Vagina (tissue), 2 donors: ENCODE data around the gene FANCC. TPM values are rescaled to one million over a fixed set of nuclear protein-coding genes. Genes with fewer than 3 reads are reported as not detected.

Source experiments
- DNase-seq, 2 donors: peaks; one replicate each; pipeline ENCODE4 v3.0.0-alpha.2; 2017; ENCODE audit errors: extremely low spot score in 2 of 2
- H3K27ac ChIP-seq: fragments of 200-600 bp; sonication (generic); one replicate; pipeline ENCODE4 v1.5.1; 2019
- H3K27me3 ChIP-seq: fragments of 200-600 bp; sonication (generic); one replicate; pipeline ENCODE4 v1.5.1; 2019
- H3K36me3 ChIP-seq, 2 donors: fragments of 200-600 bp; sonication (generic); one replicate each; pipeline ENCODE4 v1.5.1; 2017 to 2019
- H3K4me1 ChIP-seq: fragments of 200-600 bp; sonication (generic); one replicate; pipeline ENCODE4 v1.5.1; 2019
- H3K4me3 ChIP-seq, 2 donors: fragments of 200-600 bp; sonication (generic); 1 replicate in 1 of 2; 2 replicates in 1 of 2; pipeline ENCODE4 v1.5.1; 2016 to 2019
- H3K9me3 ChIP-seq: fragments of 200-600 bp; sonication (generic); one replicate; pipeline ENCODE4 v1.5.1; 2019
- POLR2A ChIP-seq, 2 donors: fragments of 450-650 bp; IDR thresholded peaks; one replicate each; pipeline ENCODE4 v1.6.1; 2017; ENCODE audit warnings: antibody characterized with exemption in 2 of 2, mild to moderate bottlenecking in 2 of 2, moderate library complexity in 2 of 2
- POLR2AphosphoS5 ChIP-seq, 2 donors: sonication (generic); formaldehyde crosslinking; IDR thresholded peaks; one replicate each; pipeline ENCODE4 v1.9.0; 2017; ENCODE audit warnings: antibody characterized with exemption in 2 of 2, mild to moderate bottlenecking in 2 of 2, low read depth in 1 of 2; ENCODE audit not compliant: insufficient read depth in 1 of 2
- intact Hi-C: fragments of 100-400 bp; cut with DNase I; formaldehyde crosslinking; loops from one replicate; pipeline ENCODE4 v1.15.1; 2023
- total RNA-seq: library from RNA; depleted of rRNA; stranded (reverse); fragments of >200 nt; gene quantifications from one replicate; pipeline ENCODE4 v1.2.3, GENCODE V29; 2016
- TF ChIP-seq, protein P1 (sequence below), 3 experiments: fragments of 450-650 bp in 2 of 3; fragments of 200-600 bp in 1 of 3; sonication (generic) in 1 of 3; IDR thresholded peaks; one replicate each; pipeline ENCODE4 v1.5.1; 2017 to 2019; ENCODE audit warnings: antibody characterized with exemption in 3 of 3, mild to moderate bottlenecking in 2 of 3, moderate library complexity in 2 of 3

The FANCC gene
- total RNA-seq, 1 donor from 2014 or later, result 17.2 TPM

DNA sequence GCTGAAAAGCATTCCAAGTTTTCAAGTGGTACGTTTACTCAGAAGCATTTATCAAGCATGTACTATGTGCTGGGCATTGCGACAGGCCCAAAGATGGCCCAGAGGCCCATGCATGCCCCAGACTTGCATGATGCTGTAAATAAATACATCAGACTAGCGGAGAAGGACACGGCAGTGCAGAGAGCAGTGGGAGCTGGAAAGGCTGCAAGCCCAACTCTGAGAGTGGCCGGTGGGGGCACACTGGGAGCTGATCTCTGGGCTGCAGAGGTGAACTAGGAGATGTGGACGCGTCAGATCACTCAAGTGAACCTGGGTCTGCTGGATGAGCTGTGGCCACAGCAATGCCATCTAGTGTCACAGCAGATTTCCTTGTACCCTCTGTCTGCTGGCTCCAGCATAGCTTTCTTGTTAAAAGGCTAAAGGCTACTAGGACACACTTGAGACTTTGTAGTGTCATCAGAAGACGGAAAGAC is 246.9 kb downstream of the FANCC start:
- Histone ChIP-seq H3K27ac (no peak overlapping the region), H3K4me1 (peaks cover 98% of the 10 kb centered on the region), H3K36me3 (no peaks in the 10 kb centered on the region), H3K9me3 (no peaks in the 10 kb centered on the region), H3K27me3 (no peaks in the 10 kb centered on the region), H3K4me3 (no peak overlapping the region)
- intact Hi-C loops, result no loop called here
- peak in 1 of 2 donors; percentile 14 for TF ChIP-seq POLR2AphosphoS5 (IDR thresholded peaks at IDR 0.05; ENCODE audit: insufficient read depth in 1 of 2, low read depth in 1 of 2)
- TF ChIP-seq, protein P1, sequence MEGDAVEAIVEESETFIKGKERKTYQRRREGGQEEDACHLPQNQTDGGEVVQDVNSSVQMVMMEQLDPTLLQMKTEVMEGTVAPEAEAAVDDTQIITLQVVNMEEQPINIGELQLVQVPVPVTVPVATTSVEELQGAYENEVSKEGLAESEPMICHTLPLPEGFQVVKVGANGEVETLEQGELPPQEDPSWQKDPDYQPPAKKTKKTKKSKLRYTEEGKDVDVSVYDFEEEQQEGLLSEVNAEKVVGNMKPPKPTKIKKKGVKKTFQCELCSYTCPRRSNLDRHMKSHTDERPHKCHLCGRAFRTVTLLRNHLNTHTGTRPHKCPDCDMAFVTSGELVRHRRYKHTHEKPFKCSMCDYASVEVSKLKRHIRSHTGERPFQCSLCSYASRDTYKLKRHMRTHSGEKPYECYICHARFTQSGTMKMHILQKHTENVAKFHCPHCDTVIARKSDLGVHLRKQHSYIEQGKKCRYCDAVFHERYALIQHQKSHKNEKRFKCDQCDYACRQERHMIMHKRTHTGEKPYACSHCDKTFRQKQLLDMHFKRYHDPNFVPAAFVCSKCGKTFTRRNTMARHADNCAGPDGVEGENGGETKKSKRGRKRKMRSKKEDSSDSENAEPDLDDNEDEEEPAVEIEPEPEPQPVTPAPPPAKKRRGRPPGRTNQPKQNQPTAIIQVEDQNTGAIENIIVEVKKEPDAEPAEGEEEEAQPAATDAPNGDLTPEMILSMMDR (IDR thresholded peaks at IDR 0.05), result no peak
- no peak for TF ChIP-seq POLR2A (IDR thresholded peaks at IDR 0.05)
- DNase-seq, result peak in 1 of 2 donors; percentile 46

DNA sequence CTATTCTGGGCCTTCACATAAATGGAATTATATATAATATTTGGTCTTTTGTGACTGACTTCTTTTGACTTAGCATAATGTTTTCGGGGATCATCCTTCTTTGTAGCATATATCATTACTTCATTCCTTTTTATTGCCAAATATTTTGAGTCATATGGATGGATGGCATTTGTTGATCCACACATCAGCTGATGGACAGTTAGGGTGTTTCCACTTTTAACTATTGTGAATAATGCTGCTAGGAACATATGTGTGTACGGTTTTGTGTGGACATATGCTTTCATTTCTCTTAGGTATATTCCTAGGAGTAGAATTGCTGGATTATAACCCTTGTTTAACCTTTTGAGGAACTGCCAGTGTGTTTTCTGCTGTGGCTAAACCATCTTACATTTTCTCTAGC is 249.6 kb downstream of the FANCC start:
- H3K27ac ChIP-seq, result peak overlapping the region; percentile 95
- peaks cover 100% of the 10 kb centered on the region for H3K4me1 ChIP-seq
- H3K9me3 ChIP-seq, result no peaks in the 10 kb centered on the region
- H3K4me3 ChIP-seq, result no peak overlapping the region
- intact Hi-C loops, result loop anchor here (10.0 kb wide), 1 partner anchor 283 kb away; no protein-coding TSS in a partner anchor
- no peak for DNase-seq
- no peaks in the 10 kb centered on the region for H3K27me3 ChIP-seq
- no peak for TF ChIP-seq POLR2A (IDR thresholded peaks at IDR 0.05)
- TF ChIP-seq, protein P1 (IDR thresholded peaks at IDR 0.05), result no peak
- TF ChIP-seq POLR2AphosphoS5 (IDR thresholded peaks at IDR 0.05; ENCODE audit: insufficient read depth in 1 of 2, low read depth in 1 of 2), result peak in 1 of 2 donors; percentile 41
- H3K36me3 ChIP-seq, result peaks cover 0 to 14% of the 10 kb centered on the region in 2 donors

DNA sequence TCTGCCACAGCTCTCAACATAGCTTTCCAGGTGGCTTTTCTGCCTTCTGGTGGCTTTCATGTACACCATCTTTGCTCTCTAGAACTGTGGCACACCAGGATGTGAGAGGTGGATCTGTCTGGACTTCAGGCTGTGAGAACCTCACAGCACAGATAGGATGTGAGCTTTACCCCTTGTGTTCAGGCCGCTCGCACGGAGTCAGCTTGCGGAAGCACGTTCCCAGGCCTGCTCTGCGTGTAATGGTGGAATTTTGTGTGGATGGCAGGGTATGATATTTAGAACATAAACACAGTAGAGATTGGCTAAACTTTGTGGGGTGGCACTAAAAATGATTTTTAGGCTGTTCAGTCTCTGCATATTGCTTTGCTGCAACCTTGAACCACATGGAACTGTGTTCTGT is 250.5 kb downstream of the FANCC start:
- peak in 1 of 2 donors; percentile 58 for DNase-seq
- H3K27ac ChIP-seq, result peak overlapping the region; percentile 95
- H3K4me1 ChIP-seq, result peaks cover 100% of the 10 kb centered on the region
- intact Hi-C loops, result loop anchor here (10.0 kb wide), 1 partner anchor 282 kb away; no protein-coding TSS in a partner anchor
- no peaks in the 10 kb centered on the region for H3K9me3 ChIP-seq
- TF ChIP-seq, protein P1 (IDR thresholded peaks at IDR 0.05), result no peak
- TF ChIP-seq POLR2AphosphoS5 (IDR thresholded peaks at IDR 0.05; ENCODE audit: insufficient read depth in 1 of 2, low read depth in 1 of 2) (no peak), POLR2A (IDR thresholded peaks at IDR 0.05) (no peak)
- H3K27me3 ChIP-seq, result no peaks in the 10 kb centered on the region
- H3K4me3 ChIP-seq, result no peak overlapping the region
- H3K36me3 ChIP-seq, result peaks cover 0 to 18% of the 10 kb centered on the region in 2 donors

- Histone ChIP-seq H3K9me3 (no peaks in the 10 kb centered on the region), H3K36me3 (peaks cover 0 to 26% of the 10 kb centered on the region in 2 donors), H3K27ac (peak overlapping the region; percentile 95), H3K4me1 (peaks cover 100% of the 10 kb centered on the region), H3K4me3 (no peak overlapping the region), H3K27me3 (no peaks in the 10 kb centered on the region)
- TF ChIP-seq POLR2A (IDR thresholded peaks at IDR 0.05) (no peak), POLR2AphosphoS5 (IDR thresholded peaks at IDR 0.05; ENCODE audit: insufficient read depth in 1 of 2, low read depth in 1 of 2) (peak in 1 of 2 donors; percentile 59)
- no peak for DNase-seq
- intact Hi-C loops, result loop anchor here (10.0 kb wide), 1 partner anchor 280 kb away; no protein-coding TSS in a partner anchor
Measured at GRCh38 chr9:95065224-95065623, 252.3 kb downstream of the FANCC start.

GRCh38 chr9:95063300-95063699 is 254.2 kb downstream of the FANCC start:
- Histone ChIP-seq H3K36me3 (peaks cover 0 to 26% of the 10 kb centered on the region in 2 donors), H3K27ac (peak overlapping the region; percentile 95)

More at GRCh38 chr9:95063300-95063699, 254.2 kb downstream of the FANCC start:
- Histone ChIP-seq H3K27me3 (no peaks in the 10 kb centered on the region), H3K9me3 (no peaks in the 10 kb centered on the region), H3K4me3 (no peak overlapping the region), H3K4me1 (peaks cover 100% of the 10 kb centered on the region)
- DNase-seq, result peak in 1 of 2 donors; percentile 49
- intact Hi-C loops, result loop anchor here (10.0 kb wide), 1 partner anchor 278 kb away; no protein-coding TSS in a partner anchor
- no peak for TF ChIP-seq POLR2A (IDR thresholded peaks at IDR 0.05)
- TF ChIP-seq, protein P1 (IDR thresholded peaks at IDR 0.05), result no peak
- no peak for TF ChIP-seq POLR2AphosphoS5 (IDR thresholded peaks at IDR 0.05; ENCODE audit: insufficient read depth in 1 of 2, low read depth in 1 of 2)
